ENCODE measurements around the gene ASCL3. TPM values are rescaled to one million over a fixed set of nuclear protein-coding genes. Genes with fewer than 3 reads are reported as not detected.
A peak's percentile ranks its signal among the peaks of the same experiment; 100 is the strongest.
"Not testable (repeated sequence)": the region's sequence is repeated elsewhere in the genome, so short reads cannot be mapped to it uniquely, and the experiment has no call there.

The ASCL3 gene
- total RNA-seq, 2 donors from 2014 or later = not detected

GRCh38 chr11:8937159-8937558 is 5.7 kb downstream of the ASCL3 start:
- Histone ChIP-seq H3K4me1 (ENCODE audit: control insufficient read depth, insufficient read depth, low read length) (peaks cover 2% of the 10 kb centered on the region), H3K4me3 (ENCODE audit: low read length) (no peak overlapping the region), H3K9me3 (ENCODE audit: control insufficient read depth, low read length) (no peaks in the 10 kb centered on the region), H3K36me3 (ENCODE audit: control insufficient read depth, insufficient read depth, low read length) (no peaks in the 10 kb centered on the region), H3K27ac (ENCODE audit: low read depth, low read length) (no peak overlapping the region), H3K9ac (ENCODE audit: extremely low read depth, low read length, poor library complexity, severe bottlenecking) (no peak overlapping the region), H3K27me3 (ENCODE audit: control insufficient read depth, insufficient read depth, low read length, poor library complexity, severe bottlenecking) (peaks cover 9% of the 10 kb centered on the region)
- Mint-ChIP-seq H3K4me3 (no peak overlapping the region), H3K36me3 (ENCODE audit: low read depth) (no peaks in the 10 kb centered on the region), H3K27me3 (ENCODE audit: insufficient read depth) (peaks cover 28% of the 10 kb centered on the region), H3K9me3 (no peaks in the 10 kb centered on the region), H3K27ac (no peak overlapping the region), H3K4me1 (peaks cover 11% of the 10 kb centered on the region)
- no peak for DNase-seq
- 93 to 96% methylated on average over 10 of the region's 10 CpGs for WGBS, 2 experiments (ENCODE audit: insufficient coverage in 1 of 2, insufficient read length in 1 of 2)
- no peak for TF ChIP-seq CTCF (conservative IDR thresholded peaks at IDR 0.05)

- peak overlapping the region; percentile 36 for H3K9ac ChIP-seq (ENCODE audit: extremely low read depth, low read length, poor library complexity, severe bottlenecking)
- not testable (repeated sequence) for DNase-seq; H3K27me3 ChIP-seq (ENCODE audit: control insufficient read depth, insufficient read depth, low read length, poor library complexity, severe bottlenecking); H3K36me3 Mint-ChIP-seq (ENCODE audit: low read depth); H3K4me1 ChIP-seq (ENCODE audit: control insufficient read depth, insufficient read depth, low read length); H3K27ac Mint-ChIP-seq; H3K9me3 Mint-ChIP-seq; H3K4me3 Mint-ChIP-seq; H3K36me3 ChIP-seq (ENCODE audit: control insufficient read depth, insufficient read depth, low read length); H3K9me3 ChIP-seq (ENCODE audit: control insufficient read depth, low read length); H3K27ac ChIP-seq (ENCODE audit: low read depth, low read length)
- H3K4me1 Mint-ChIP-seq = peaks cover 11% of the 10 kb centered on the region
- H3K27me3 Mint-ChIP-seq (ENCODE audit: insufficient read depth) = peaks cover 29% of the 10 kb centered on the region
- WGBS, 2 experiments (ENCODE audit: insufficient coverage in 1 of 2, insufficient read length in 1 of 2) = 100% methylated on average over 1 of the region's 2 CpGs; no CpG with 5 or more reads in 1 of the 2 experiments
- peak overlapping the region; percentile 55 for H3K4me3 ChIP-seq (ENCODE audit: low read length)
These were observed 7.0 kb downstream of the ASCL3 start for GRCh38 chr11:8935789-8936188.

- peak; percentile 74 for DNase-seq
- H3K9me3 Mint-ChIP-seq = no peaks in the 10 kb centered on the region
- H3K27me3 Mint-ChIP-seq (ENCODE audit: insufficient read depth) = peaks cover 25% of the 10 kb centered on the region
- TF ChIP-seq CTCF (conservative IDR thresholded peaks at IDR 0.05) = no peak
- H3K36me3 ChIP-seq (ENCODE audit: control insufficient read depth, insufficient read depth, low read length) = no peaks in the 10 kb centered on the region
- H3K9me3 ChIP-seq (ENCODE audit: control insufficient read depth, low read length) = no peaks in the 10 kb centered on the region
- peak overlapping the region; percentile 82 for H3K27ac Mint-ChIP-seq
- peak overlapping the region; percentile 55 for H3K4me3 ChIP-seq (ENCODE audit: low read length)
- H3K4me1 Mint-ChIP-seq = peaks cover 11% of the 10 kb centered on the region
- H3K9ac ChIP-seq (ENCODE audit: extremely low read depth, low read length, poor library complexity, severe bottlenecking) = peak overlapping the region; percentile 36
- H3K27ac ChIP-seq (ENCODE audit: low read depth, low read length) = no peak overlapping the region
- H3K36me3 Mint-ChIP-seq (ENCODE audit: low read depth) = no peaks in the 10 kb centered on the region
- H3K4me3 Mint-ChIP-seq = peak overlapping the region; percentile 2
- H3K27me3 ChIP-seq (ENCODE audit: control insufficient read depth, insufficient read depth, low read length, poor library complexity, severe bottlenecking) = peaks cover 9% of the 10 kb centered on the region
- peaks cover 2% of the 10 kb centered on the region for H3K4me1 ChIP-seq (ENCODE audit: control insufficient read depth, insufficient read depth, low read length)
- 43 to 46% methylated on average over 11 to 14 of the region's 14 CpGs for WGBS, 2 experiments (ENCODE audit: insufficient coverage in 1 of 2, insufficient read length in 1 of 2)
These were observed 7.9 kb downstream of the ASCL3 start for GRCh38 chr11:8934742-8935488.
